Measurements from ENCODE around the gene DNASE2B. TPM values are rescaled to one million over a fixed set of nuclear protein-coding genes. Genes with fewer than 3 reads are reported as not detected.

The DNASE2B gene, protein sequence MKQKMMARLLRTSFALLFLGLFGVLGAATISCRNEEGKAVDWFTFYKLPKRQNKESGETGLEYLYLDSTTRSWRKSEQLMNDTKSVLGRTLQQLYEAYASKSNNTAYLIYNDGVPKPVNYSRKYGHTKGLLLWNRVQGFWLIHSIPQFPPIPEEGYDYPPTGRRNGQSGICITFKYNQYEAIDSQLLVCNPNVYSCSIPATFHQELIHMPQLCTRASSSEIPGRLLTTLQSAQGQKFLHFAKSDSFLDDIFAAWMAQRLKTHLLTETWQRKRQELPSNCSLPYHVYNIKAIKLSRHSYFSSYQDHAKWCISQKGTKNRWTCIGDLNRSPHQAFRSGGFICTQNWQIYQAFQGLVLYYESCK
- under 1 TPM in 1 of 3 donors, not detected in 2; 0.07 TPM for polyA plus RNA-seq

DNA sequence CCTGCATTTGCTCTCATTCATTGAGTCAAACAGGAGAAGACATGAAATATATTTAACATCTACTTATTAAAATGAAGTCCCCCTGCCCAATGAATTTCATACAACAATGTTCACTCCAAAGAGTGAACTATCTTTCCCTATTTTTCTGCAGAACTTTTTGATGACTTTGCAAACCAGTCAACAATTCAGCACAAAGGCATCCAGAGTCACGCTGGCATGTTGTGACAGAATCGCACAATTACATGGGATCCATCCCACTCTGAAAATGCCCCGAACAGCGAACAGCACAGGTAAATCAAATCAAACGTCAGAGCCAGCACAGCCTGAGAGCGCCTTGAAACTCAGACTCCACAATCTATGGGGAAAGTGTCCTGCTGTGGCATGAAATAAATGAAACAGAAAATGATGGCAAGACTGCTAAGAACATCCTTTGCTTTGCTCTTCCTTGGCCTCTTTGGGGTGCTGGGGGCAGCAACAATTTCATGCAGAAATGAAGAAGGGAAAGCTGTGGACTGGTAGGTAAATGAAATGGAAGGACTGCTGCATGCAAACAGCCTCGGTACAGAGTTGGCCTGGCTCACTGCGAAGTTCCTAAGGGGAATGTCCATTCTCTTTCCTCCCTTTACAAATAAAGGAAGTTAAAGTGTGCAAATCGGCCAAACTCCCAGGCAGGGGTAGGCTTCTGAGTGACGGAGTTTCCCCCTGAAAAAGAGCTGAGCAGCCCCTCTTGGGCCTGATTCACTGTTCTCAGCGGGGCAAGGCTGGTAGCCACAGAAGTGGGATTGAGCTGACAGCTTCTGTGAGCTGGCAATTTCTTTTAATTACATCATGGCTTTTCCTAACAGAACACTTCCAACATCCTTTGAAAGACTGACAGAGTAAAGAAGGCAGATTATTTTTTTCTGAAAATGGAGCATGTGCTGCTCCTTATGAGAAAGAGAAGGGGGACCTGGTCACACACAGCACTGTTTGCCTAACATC, at the start of gene DNASE2B:
Gene DNASE2B (plus strand): TSS at position 310 of the 981 bp plus-strand sequence. CDS start 81 bp downstream, at position 391.
- no peak within 1 kb of the TSS for H3K27ac ChIP-seq (ENCODE audit: low read depth, low read length)
- 76 to 84% (median 79%) methylated on average over 11 of the region's 11 CpGs for WGBS, 3 donors

DNA sequence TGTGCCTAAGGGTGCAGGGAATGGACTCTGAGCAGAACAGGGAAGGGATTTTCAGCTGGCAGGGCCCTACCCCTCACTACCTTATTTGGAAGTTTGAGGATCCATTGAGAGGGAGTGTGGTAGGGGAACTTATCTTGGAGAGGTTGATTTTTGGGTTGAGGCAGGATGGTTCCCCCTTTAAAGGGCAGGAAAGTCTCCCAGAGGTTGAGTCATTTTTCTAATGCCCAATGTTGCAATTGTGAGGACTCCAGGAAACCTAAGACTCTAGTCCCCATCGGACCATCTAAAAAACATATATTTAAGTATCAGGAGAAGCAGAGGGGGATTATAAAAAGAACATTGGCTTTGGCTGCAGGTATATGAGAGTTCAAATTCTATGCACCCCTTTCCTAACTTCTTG, 49.5 kb upstream of the DNASE2B start:
- WGBS, 3 donors: 87 to 100% (median 93%) methylated on average over 1 of the region's 1 CpG
- no peak overlapping the region for H3K27ac ChIP-seq (ENCODE audit: low read depth, low read length)

DNA sequence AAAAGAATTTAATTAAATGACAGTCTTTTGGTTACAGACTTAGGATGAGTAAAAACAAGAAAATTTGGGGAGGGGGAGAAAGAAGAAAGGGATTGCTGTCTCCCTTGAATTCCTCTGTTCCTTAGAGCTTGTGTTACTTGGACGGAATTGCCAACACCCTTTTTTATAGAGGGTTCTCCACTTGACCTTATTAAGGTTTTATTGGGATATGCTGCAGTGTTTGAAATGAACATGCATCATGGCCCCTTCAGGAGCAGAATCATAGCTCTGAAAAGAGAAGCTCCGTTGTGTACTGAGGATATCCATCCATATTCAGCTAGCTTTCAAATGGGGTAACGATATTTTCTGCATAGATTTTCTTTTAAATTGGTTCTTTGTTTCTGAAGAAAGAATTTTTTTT, 48.2 kb upstream of the DNASE2B start:
- H3K27ac ChIP-seq (ENCODE audit: low read depth, low read length): no peak overlapping the region
- WGBS, 3 donors: 59 to 64% (median 60%) methylated on average over 3 of the region's 3 CpGs

DNA sequence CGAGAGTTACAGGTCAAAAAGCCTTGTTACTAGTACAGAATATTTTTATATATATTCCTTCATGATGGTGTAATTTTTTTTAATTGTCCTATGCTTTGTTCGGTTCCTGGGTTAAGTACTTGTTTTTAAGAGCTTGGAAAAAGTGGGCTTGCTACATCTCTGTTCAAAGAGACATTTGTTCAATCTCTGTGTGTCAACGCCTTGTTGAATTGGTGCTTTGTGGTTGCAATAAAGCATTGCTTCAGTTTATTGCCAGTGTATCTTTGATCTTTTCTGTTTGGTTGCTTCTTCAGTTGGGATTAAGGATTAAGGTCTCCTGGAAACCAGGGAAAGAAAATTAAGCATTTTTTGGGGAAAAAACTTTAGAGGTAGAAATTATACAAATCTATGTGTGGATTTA, 47.7 kb upstream of the DNASE2B start:
- WGBS, 3 donors: 89 to 92% (median 91%) methylated on average over 3 of the region's 3 CpGs
- H3K27ac ChIP-seq (ENCODE audit: low read depth, low read length): no peak overlapping the region

DNA sequence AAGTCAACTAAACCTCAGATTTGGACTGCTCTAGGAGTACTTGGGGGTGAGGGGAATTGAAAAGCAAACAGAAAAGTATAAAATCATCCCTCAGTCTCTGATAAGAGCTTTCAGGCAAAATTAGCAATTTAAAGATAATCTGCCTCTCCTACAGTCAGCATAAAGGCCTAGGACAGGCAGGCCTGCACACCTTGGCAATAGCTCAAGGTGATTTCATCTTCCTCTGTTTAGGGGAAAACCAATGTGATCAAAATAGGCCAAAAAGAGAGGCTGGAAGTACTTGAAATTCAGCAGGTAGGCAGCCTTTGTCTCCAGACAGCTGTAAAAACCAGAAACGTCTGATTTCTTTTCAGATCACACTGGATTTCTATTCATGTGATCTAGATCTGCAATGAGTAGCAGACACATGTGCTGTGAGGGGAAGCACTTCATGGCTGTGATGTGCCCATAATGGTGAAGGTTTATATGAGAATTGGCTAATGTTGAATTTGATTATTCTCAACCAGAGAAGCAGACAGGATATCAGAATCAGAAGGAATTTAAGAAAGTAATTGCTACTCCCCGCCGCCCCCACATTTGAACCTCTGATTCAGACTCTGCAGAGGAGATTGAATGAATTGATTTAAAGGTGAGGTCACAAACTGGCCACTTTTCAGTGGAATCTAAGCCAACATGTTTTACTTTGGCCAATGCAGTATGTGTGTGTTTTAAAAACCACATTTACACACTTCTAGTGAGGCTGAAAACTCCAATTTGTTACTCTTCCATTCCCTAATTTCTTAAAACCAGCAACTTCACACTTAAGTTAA, 45.8 kb upstream of the DNASE2B start:
- no peak overlapping the region for H3K27ac ChIP-seq (ENCODE audit: low read depth, low read length)
- 61 to 81% (median 74%) methylated on average over 3 of the region's 3 CpGs for whole genome bisulfite sequencing, 3 donors

DNA sequence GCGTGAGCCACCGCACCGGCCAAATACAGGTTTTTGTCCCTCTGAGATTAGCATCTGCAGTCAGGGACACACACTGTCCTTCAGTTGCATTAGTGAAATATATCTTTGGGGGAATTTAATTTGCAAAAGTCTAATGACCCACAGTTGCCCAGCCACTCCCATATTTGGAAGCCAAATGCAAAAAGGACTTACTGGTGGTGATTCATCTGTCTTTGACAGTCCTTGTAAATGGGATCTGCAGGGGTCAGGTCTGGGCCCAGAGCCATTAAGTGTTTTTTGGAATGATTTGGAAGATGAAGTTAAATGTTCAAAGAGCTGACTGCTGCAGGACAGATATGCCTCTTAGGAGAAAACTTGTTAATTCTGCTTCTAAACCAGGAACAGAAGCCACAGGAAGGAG, 44.6 kb upstream of the DNASE2B start:
- no peak overlapping the region for H3K27ac ChIP-seq (ENCODE audit: low read depth, low read length)
- 74 to 93% (median 74%) methylated on average over 3 of the region's 3 CpGs for WGBS, 3 donors

DNA sequence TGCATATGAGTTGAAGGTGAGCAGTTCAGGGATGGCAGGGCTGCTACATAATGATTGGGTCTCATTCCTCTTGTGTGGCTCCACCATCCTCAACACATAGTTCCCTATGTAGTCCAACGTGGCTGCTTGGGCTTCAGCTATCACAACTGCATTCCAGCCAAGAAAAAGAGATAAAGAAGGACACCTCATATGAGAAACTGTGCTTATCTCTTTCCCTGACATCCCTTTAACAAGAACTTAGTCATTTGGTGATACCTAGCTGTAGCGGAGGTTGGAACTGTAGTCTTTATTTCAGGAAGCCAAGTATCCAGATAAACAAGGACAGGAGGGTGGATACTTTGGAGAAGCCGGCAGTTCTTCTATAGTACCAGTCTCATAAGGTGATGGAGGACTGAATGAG, 42.7 kb upstream of the DNASE2B start:
- WGBS, 3 donors: 86 to 90% (median 89%) methylated on average over 3 of the region's 3 CpGs

DNA sequence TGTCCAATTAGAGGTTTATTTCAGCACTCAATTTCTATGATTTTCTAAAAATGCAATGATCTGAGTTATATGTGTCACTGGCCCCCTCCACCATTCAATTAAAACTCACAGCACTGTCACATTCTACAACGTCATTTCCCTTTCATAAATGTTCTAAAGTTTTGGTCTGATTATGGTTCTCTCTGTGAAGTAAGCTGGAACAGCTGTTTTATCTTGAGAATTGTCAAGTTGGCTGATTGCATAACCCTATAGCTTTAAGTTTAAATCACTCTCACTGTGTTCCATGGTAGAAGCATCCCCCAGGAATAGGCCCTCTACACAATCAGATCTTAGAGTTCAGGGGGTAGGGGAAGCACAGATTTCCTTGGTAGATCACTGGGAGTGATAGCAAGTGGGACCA, 41.4 kb upstream of the DNASE2B start:
- H3K27ac ChIP-seq (ENCODE audit: low read depth, low read length): no peak overlapping the region
- WGBS, 3 donors: 75 to 85% (median 79%) methylated on average over 1 of the region's 1 CpG

More for the DNA sequence above, 42.7 kb upstream of the DNASE2B start:
- no peak overlapping the region for H3K27ac ChIP-seq (ENCODE audit: low read depth, low read length)

DNA sequence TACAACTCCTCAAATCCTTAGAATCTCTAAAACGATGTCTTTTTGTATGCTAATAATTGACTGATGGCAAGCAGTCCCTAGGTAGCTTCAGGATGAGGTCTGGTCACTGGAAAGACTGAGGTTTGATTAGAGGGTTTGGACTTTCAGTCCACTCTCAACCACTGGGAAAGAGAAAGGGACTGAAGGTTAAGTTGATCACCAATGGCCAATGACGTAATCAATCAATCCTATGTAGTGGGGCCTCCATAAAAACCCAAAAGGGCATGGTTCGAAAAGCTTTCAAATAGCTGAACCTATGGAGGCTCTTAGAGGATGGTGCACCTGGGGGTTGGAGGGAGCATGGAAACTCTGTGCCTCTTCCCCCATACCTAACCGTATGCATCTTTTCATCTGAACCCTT, 39.6 kb upstream of the DNASE2B start:
- 93 to 95% (median 93%) methylated on average over 4 of the region's 4 CpGs for WGBS, 3 donors
- no peak overlapping the region for H3K27ac ChIP-seq (ENCODE audit: low read depth, low read length)

DNA sequence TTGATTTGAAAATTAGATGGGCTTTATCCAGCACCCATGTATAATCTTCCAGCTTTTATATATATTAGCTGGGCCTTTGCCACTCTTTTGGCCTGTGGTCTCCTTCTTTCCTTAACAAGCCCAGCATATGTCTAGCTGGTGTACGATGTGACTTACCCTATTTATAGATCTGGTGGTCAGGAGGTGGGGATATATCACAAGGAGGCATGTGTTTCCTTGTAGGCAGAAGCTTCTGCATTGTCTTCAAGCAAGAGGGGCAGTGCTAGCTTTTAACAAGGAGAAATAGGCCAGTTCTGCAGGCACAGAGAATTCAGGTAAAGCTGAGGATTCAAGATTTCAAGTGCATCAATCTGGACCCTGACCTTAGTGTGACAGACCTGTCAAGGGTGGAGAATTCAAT, 38.0 kb upstream of the DNASE2B start:
- H3K27ac ChIP-seq (ENCODE audit: low read depth, low read length): no peak overlapping the region
- WGBS, 3 donors: 50 to 73% (median 64%) methylated on average over 1 of the region's 1 CpG

DNA sequence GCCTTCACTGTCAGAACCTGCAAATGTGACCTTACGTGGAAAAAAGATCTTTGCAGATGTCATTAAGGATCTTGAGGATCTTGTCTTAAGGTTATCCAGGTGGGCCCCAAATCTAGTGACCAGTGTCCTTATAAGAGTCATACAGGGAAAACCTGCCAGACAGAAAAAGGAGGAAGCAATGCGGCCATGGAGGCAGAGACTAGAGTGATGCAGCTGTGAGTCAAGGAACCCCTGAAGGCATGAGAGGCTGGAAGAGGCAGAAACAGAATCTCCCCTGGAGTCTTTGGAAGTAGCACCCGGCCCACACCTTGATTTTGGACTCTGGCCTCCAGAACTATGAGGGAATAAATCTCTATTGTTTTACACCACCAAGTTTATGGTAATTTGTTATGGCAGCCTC, 36.5 kb upstream of the DNASE2B start:
- WGBS, 3 donors: 94 to 99% (median 97%) methylated on average over 3 of the region's 3 CpGs

DNA sequence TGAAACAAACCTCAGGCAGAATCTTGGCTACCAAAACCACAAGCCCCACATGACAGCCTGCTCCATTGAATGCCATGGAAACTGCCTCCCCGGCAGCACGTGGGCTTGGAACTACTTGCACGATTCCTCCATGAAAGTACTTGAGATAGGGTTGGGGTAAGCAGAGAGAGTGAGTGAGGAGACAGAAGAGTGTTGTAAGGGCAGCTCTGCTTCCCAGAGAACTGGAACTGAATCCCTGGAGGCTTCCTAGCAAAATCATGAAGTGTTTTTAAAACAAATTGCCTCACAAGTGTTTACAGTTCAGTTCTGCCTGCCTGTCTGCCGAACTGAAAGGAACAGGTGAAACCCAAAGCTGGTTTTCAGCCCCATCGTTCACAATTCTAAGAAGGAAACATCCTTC, 35.3 kb upstream of the DNASE2B start:
- whole genome bisulfite sequencing, 3 donors: 35 to 47% (median 44%) methylated on average over 5 of the region's 5 CpGs
- H3K27ac ChIP-seq (ENCODE audit: low read depth, low read length): no peak overlapping the region

More for the DNA sequence above, 36.5 kb upstream of the DNASE2B start:
- no peak overlapping the region for H3K27ac ChIP-seq (ENCODE audit: low read depth, low read length)

DNA sequence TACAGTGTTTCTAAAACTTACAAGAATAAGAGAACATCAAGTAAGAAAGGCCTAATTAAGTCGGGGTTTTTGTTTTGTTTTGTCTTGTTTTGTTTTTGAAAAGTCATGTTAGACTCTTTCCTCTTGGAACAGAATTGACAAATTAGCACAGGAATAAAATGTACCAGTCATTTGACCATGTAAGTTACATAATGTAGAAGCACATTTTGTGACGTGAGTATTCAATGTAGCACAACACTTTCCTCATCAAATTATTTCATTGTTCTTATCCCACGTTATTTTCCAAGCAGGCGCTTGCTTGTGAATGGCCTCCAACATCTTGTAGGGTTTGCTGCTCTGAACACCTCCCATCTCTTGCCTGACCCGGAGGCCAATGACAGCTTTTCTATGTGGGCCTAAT, 34.7 kb upstream of the DNASE2B start:
- no peak overlapping the region for H3K27ac ChIP-seq (ENCODE audit: low read depth, low read length)
- 84 to 88% (median 84%) methylated on average over 5 of the region's 5 CpGs for WGBS, 3 donors

DNA sequence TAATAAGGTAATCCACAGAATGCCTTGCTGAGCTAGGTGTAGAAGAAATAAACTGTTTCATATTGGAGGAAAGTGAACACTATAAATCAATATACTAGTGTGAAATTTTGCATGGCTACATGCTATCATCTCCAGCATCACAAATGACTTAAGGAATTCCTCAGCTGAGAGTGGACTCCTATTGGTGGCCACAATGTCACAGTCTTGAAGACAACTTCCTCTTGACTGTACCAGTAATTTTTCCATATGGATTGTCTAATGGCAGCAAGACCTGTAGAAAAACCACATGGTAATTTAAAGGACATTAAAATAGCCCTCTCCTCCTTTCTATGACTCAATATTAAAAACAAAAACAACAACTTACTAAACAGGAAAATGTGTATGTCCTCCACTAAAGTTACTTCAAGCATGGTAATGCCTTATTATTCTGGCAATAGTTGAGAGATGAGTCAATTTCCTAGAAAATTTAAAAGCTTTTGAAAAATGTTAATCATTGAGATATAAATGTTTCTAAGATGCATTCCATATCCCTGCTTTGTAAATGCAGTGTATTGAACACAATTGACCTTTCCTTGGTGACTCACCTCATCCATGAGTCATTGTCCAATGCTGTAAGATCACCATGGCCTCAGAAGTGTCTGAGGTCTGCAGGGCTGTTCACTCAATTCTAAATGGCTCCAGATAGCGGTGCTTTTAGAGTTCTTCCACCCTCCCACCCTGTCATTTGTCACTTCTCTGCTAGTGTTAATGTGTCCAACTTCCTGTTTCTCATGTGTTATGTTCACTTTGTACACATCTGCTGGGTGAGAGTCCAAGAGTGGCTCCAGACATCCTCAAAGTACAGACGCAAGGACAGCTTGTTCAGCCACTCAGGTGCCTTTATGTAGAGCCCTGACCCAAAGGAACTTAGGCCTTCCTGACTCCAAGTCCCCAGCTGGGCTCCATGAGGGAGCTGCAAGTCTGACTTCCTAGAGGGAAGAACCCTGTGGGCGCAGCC, 32.8 kb upstream of the DNASE2B start:
- WGBS, 3 donors: 44 to 54% (median 53%) methylated on average over 3 of the region's 3 CpGs
- no peak overlapping the region for H3K27ac ChIP-seq (ENCODE audit: low read depth, low read length)

DNA sequence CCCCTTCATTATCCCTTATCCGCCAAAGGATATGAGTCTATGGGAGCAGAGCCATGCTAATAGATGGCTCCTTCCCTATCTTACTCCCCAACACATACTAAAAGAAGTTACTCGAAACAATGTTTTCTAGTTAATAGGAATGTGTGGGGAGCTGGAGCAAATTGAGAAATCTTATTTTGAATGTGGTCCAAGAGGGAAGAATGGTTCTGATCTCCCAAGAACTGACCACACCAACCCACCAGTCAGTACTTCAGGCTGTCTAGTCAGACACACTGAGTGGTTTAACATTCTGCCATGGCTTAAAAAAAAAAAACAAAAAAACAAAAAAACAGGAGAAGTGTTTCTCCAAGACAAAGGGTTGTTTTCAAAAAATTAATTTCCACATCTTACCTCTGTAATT, 31.5 kb upstream of the DNASE2B start:
- 58 to 92% (median 63%) methylated on average over 2 of the region's 2 CpGs for WGBS, 3 donors
- H3K27ac ChIP-seq (ENCODE audit: low read depth, low read length): no peak overlapping the region

DNA sequence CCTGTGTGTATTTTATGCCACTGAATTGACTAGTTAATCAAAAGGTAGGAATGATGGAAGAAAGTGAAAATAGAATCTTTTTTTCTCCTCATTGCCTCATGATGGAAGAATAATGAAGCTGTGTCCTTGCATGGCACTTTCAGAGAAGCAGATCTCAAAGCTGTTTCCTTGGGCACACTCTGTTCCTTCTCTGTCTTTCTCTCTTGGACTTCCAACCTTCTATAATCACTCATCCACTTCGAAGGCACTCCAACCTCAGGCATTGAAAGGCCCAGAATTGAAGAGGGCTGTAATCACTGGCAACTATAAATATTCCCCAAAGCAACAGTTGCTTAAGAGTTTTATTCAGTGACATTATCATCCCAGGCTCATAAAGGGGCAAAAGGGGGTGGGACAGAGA, 31.1 kb upstream of the DNASE2B start:
- 60 to 76% (median 67%) methylated on average over 1 of the region's 1 CpG for WGBS, 3 donors
- no peak overlapping the region for H3K27ac ChIP-seq (ENCODE audit: low read depth, low read length)

DNA sequence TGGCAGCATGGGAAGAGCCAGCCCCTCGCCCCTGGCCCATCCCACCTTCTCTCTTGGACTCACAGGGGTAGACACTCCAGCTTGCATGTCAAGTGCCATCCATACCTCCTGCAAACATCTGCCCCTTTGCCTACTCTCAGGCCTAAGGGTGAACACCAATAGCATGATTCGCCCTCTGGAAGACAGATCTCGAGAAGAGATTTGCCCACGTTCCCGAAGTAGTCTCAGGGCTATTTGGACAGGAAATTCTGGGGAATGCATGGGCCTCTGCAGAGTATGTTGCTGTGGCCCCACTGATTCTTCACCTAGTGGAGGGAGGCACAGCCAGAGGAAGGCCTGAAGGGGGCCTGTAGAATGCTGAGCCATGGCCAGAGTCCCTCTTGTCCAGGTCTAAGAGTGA, 29.8 kb upstream of the DNASE2B start:
- H3K27ac ChIP-seq (ENCODE audit: low read depth, low read length): no peak overlapping the region
- WGBS, 3 donors: 97 to 99% (median 98%) methylated on average over 5 of the region's 5 CpGs
